GM19455 (cell line): ENCODE data around the gene CCDC40.

ENCODE experiments used
- ATAC-seq: cut with Tn5 transposase; IDR thresholded peaks from one replicate; pipeline ENCODE4 v1.9.1; 2021; ENCODE audit not compliant: unreplicated experiment

The CCDC40 gene

GRCh38 chr17:80000981-80001775 is 35.3 kb upstream of the CCDC40 start:
- ATAC-seq = no peak

- no peak for ATAC-seq
These were observed 34.3 kb upstream of the CCDC40 start for GRCh38 chr17:80002070-80002641.

GRCh38 chr17:80002690-80003490 is 33.6 kb upstream of the CCDC40 start:
- ATAC-seq = no peak

DNA sequence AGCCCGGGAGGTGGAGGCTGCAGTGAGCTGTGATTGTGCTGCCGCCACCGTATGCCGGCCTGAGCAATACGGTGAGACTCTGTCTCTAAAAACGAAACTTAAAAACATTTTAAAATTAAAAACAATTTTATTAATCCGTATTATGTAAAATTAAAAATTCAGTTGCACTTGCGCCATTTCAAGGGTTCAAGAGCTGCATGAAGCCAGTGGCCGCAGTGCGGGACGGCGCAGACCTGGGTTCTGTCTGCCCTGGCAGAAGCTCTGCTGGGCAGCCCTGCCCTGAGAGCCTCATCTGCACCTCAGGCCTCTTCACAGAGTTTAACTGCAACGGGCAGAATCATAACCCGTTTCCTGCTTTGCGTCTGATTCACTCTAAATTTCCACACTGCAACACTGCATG is 32.5 kb upstream of the CCDC40 start:
- ATAC-seq = no peak

- no peak for ATAC-seq
These were observed 30.8 kb upstream of the CCDC40 start for GRCh38 chr17:80005360-80006338.

- no peak for ATAC-seq
These were observed 30.1 kb upstream of the CCDC40 start for GRCh38 chr17:80006339-80006720.

GRCh38 chr17:80006811-80007752 is 29.4 kb upstream of the CCDC40 start:
- no peak for ATAC-seq

- no peak for ATAC-seq
These were observed 28.5 kb upstream of the CCDC40 start for GRCh38 chr17:80007939-80008338.

DNA sequence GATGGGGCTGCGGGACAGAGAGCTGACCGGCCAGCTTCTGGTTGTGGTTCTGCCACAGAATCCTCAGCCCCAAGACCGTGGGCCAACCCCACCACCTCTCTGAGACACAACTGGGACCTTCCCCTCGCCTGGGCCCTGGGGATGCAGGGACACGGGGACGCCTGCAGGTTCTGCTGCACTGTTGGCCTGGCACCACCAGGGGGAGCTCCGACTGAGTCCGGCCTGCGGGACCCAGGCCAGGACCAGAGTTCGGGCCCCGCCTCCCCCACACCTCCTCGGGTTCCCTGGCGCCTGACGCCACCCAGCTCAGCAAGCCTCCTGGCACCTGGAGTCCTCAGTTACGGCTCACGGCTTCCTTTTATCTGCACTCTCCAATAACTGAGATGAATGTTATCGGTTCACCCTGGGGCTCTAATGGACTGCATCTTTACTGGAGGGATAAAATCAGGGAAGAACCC is 28.0 kb upstream of the CCDC40 start:
- no peak for ATAC-seq

GRCh38 chr17:80008848-80009247 is 27.6 kb upstream of the CCDC40 start:
- ATAC-seq = no peak

DNA sequence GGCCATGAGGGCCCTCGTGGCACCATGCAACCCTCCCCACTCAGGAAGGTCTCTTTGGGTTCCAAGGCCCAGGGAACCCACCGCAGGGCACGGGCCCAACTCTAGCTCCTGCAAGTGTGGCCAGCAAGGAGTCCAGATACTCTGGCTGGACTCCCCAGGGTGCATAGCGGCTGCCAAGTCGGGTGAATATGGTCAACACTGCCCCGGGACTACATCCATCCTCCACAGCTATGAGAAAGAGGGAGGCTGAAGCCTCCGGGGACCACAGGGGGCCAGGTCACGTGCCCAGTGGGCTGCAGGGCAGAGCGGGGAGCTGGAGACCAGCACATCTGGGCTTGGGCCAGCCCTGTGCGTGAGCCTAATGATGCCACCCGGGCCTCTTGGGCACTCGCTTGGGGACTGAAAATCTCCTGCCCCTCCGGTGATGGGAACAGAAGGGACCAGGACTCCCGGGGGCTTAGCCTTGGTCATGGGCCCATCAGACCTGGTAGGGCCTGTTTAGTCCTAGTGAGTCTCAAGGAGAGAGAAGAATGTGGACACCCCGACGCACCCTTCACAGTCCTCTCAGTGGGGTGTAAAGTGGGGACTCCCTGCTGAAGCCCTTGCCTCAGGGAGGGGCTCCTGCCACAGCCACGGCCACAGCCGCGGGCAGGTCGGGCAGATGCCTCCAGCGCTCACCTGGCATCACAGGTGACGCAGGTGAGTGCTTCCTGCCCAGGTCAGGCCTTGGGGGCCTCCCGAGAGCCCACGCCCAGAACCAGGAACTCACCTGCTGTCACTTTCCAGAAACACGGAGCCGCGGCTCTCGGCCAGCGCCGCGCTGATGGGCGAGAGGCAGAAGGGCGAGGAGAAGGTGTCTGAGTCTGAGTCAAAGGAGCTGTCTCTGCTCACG is 26.8 kb upstream of the CCDC40 start:
- no peak for ATAC-seq

- ATAC-seq = no peak
These were observed 26.1 kb upstream of the CCDC40 start for GRCh38 chr17:80010283-80010858.

DNA sequence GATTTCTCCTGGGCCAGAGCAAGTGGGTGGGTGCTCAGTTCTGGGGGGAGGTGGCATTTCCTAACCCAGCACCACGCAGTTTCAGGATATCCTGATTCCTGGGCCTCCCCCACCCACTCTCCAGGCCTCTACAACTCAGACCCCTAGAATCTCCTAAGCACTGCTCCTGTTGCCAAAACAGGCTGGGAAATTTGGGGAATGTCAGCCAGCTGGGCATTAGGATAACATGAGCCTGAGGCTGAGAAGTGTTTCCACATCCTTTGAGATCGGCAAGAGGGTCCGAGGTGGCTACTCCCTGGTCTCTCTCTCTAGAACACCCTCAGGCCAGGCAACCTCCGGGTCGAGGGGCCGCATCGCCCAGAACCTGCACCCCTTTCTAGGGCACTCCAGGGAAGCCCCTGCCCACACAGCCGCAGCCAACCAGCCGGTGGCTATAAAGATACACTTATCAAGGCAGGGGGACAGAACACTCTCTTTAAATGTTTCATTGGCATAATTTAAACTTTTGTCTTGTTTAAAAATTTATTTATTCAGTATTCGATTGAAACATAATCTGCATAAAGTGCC is 24.4 kb upstream of the CCDC40 start:
- ATAC-seq = no peak

- no peak for ATAC-seq
These were observed 23.4 kb upstream of the CCDC40 start for GRCh38 chr17:80012765-80013741.

- ATAC-seq = no peak
These were observed 19.0 kb upstream of the CCDC40 start for GRCh38 chr17:80017226-80018010.
